Measurements from ENCODE around the gene FOLH1.
"Not testable (repeated sequence)": the region's sequence is repeated elsewhere in the genome, so short reads cannot be mapped to it uniquely, and the experiment has no call there.

GRCh38 chr11:49233685-49234084 lies 25.3 kb upstream of the FOLH1 start:
- not testable (repeated sequence) for TF ChIP-seq EZH2phosphoT487 (IDR thresholded peaks at IDR 0.05; ENCODE audit: insufficient read depth, low read depth); EZH2 (IDR thresholded peaks at IDR 0.05; ENCODE audit: insufficient read depth, poor library complexity, severe bottlenecking)
